ENCODE results near the gene PUM1. TPM values are rescaled to one million over a fixed set of nuclear protein-coding genes. Genes with fewer than 3 reads are reported as not detected.
"Not testable (repeated sequence)": the region's sequence is repeated elsewhere in the genome, so short reads cannot be mapped to it uniquely, and the experiment has no call there.

PUM1 gene
- polyA plus RNA-seq (ENCODE audit: insufficient read length in 10 of 10): 10 to 100 TPM; 50.4 to 75.4 (median 57.0) TPM
- long read RNA-seq, donor 1, partial matches to known transcripts: 5 of 5 reads
- long read RNA-seq, donor 1, other reads (novel, unspliced or antisense): 0 of 5 reads
- long read RNA-seq, donor 2: 0 reads
- long read RNA-seq, donor 3: 0 reads
- long read RNA-seq, donor 4, full-length matches to known transcripts: 1 of 1 reads
- long read RNA-seq, donor 4, partial matches to known transcripts: 0 of 1 reads
- long read RNA-seq, donor 4, other reads (novel, unspliced or antisense): 0 of 1 reads
- long read RNA-seq, donor 5, partial matches to known transcripts: 8 of 8 reads
- long read RNA-seq, donor 5, other reads (novel, unspliced or antisense): 0 of 8 reads
- long read RNA-seq, donor 6, full-length matches to known transcripts: 1 of 1 reads
- long read RNA-seq, donor 6, partial matches to known transcripts: 0 of 1 reads
- long read RNA-seq, donor 6, other reads (novel, unspliced or antisense): 0 of 1 reads
- long read RNA-seq, donor 7, partial matches to known transcripts: 5 of 7 reads
- long read RNA-seq, donor 7, other reads (novel, unspliced or antisense): 0 of 7 reads
- long read RNA-seq, donor 8: 0 reads
- long read RNA-seq, donor 9: 0 reads

GRCh38 chr1:31065310-31066217 is at the start of gene PUM1:
PUM1 (minus strand) TSS chr1:31065717; CDS start chr1:31059566, 6,151 bp downstream.
- peak; percentile 94 to 98 (median 96) for DNase-seq

- no peak for DNase-seq
Measured at GRCh38 chr1:31112266-31112935, 46.9 kb upstream of the PUM1 start.

- peak in 2 of 3 donors; percentile 13 to 14 for DNase-seq
Measured at GRCh38 chr1:31111290-31111951, 45.9 kb upstream of the PUM1 start.

- DNase-seq: no peak
Measured at GRCh38 chr1:31110846-31111245, 45.3 kb upstream of the PUM1 start.

- DNase-seq: no peak
Measured at GRCh38 chr1:31108861-31109260, 43.3 kb upstream of the PUM1 start.

- no peak for DNase-seq
Measured at GRCh38 chr1:31105646-31106045, 40.1 kb upstream of the PUM1 start.

GRCh38 chr1:31102501-31102950 is 37.0 kb upstream of the PUM1 start:
- DNase-seq: peak in 1 of 3 donors; percentile 14

GRCh38 chr1:31101147-31101502 is 35.6 kb upstream of the PUM1 start:
- DNase-seq: peak in 2 of 3 donors; percentile 24 to 54

GRCh38 chr1:31099293-31100032 is 33.9 kb upstream of the PUM1 start:
- no peak for DNase-seq

GRCh38 chr1:31095985-31096384 is 30.5 kb upstream of the PUM1 start:
- no peak for DNase-seq

GRCh38 chr1:31095298-31095981 is 29.9 kb upstream of the PUM1 start:
- peak in 1 of 3 donors; percentile 66 for DNase-seq

GRCh38 chr1:31088081-31088480 is 22.6 kb upstream of the PUM1 start:
- not testable (repeated sequence) for DNase-seq

GRCh38 chr1:31084782-31085569 is 19.5 kb upstream of the PUM1 start:
- DNase-seq: no peak

GRCh38 chr1:31082385-31082784 is 16.9 kb upstream of the PUM1 start:
- DNase-seq: no peak

- DNase-seq: no peak
Measured at GRCh38 chr1:31073044-31073443, 7.5 kb upstream of the PUM1 start.

GRCh38 chr1:31072304-31072746 is 6.8 kb upstream of the PUM1 start:
- no peak for DNase-seq

- DNase-seq: no peak
Measured at GRCh38 chr1:31069392-31069791, 3.9 kb upstream of the PUM1 start.

- DNase-seq: peak in 1 of 3 donors; percentile 39
Measured at GRCh38 chr1:31064718-31065309, 703 bp downstream of the PUM1 start.

Data from muscle of back (tissue), 13 donors.